A375 (cell line): ENCODE measurements around the gene TRIM4. TPM values are rescaled to one million over a fixed set of nuclear protein-coding genes. Genes with fewer than 3 reads are reported as not detected.

Experiments
- small RNA-seq: library from RNA; depleted of rRNA; stranded (forward); fragments of <200 nt; gene quantifications from one replicate; pipeline ENCODE3, GENCODE V24; 2014
- total RNA-seq: library from RNA; depleted of rRNA; stranded (reverse); fragments of >200 nt; shearing (Covaris generic); gene quantifications from 2 replicates; pipeline ENCODE4 v1.2.3, GENCODE V29; 2014; rRNA removed

Gene TRIM4
- total RNA-seq, result 23.1 and 23.5 TPM in 2 replicates

GRCh38 chr7:99918959-99919813, at the start of gene TRIM4:
Gene TRIM4 (minus strand): TSS chr7:99919530. CDS start chr7:99919401, 129 bp downstream.

GRCh38 chr7:99928994-99929729, 9.8 kb upstream of the TRIM4 start, which contains the start of gene GJC3:
Gene GJC3 (minus strand): TSS chr7:99929620. CDS start chr7:99929620, 0 bp downstream.

DNA sequence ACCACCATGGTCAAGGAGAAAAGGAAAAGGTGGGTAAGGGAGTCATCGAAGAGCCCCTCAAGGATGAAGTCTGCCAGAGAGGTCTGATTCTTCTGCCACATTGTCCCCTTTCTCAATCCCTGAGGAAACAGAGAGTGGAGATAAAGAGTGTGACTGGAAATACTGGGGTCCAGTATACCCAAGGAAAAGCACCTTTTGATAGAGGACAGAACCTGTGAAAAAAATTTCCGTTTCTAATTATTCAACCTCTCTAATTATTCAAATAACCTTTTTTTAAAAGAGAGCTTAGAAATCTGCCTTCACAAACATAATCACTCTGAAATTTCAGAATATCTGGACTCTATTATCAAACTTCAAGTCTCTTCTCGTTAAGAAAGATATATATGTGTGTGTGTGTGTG, 42.4 kb downstream of the TRIM4 start, which contains the start of gene OR2AE1:
Gene OR2AE1 (minus strand): TSS at position 101 of the 400 bp plus-strand sequence. CDS start 0 bp downstream, at position 101.

Small RNAs within 50 kb of the gene (small RNA-seq; reads per million reads assigned to genes)
- not detected for gene AC011904.1
- gene CYP3A52P, result not detected
- gene RF00019, result not detected
- gene RF00561, result not detected

Other genes with a start within 250 kb of the TRIM4 start
- gene CYP3A5, start 239.5 kb downstream of the TRIM4 start, total RNA-seq, result 0.11 and 0.32 TPM in 2 replicates
- not detected in 2 replicates for gene CYP3A7, start 184.3 kb downstream of the TRIM4 start, total RNA-seq
- gene CYP3A4, start 135.3 kb downstream of the TRIM4 start, total RNA-seq, result not detected in 2 replicates
- not detected in 2 replicates for gene CYP3A43, start 91.5 kb downstream of the TRIM4 start, total RNA-seq
- gene OR2AE1, start 42.5 kb downstream of the TRIM4 start, total RNA-seq, result not detected in 2 replicates
- gene GJC3, start 10.1 kb upstream of the TRIM4 start, total RNA-seq, result 0.32 TPM in 1 of 2 replicates, not detected in the other
- 24.6 and 29.4 TPM in 2 replicates for gene AZGP1, start 56.5 kb upstream of the TRIM4 start, total RNA-seq
- 23.1 and 27.5 TPM in 2 replicates for gene ZKSCAN1, start 96.1 kb upstream of the TRIM4 start, total RNA-seq
- gene ZSCAN21, start 130.2 kb upstream of the TRIM4 start, total RNA-seq, result 11.2 and 14.6 TPM in 2 replicates
- 28.2 and 28.8 TPM in 2 replicates for gene ZNF3, start 162.2 kb upstream of the TRIM4 start, total RNA-seq
- 98.4 and 100 TPM in 2 replicates for gene COPS6, start 169.4 kb upstream of the TRIM4 start, total RNA-seq
- gene MCM7, start 181.9 kb upstream of the TRIM4 start, total RNA-seq, result 387 and 408 TPM in 2 replicates
- 22.2 and 36.8 TPM in 2 replicates for gene AP4M1, start 182.1 kb upstream of the TRIM4 start, total RNA-seq
- gene TAF6, start 199.8 kb upstream of the TRIM4 start, total RNA-seq, result 37.5 and 39.6 TPM in 2 replicates
- gene CNPY4, start 200.1 kb upstream of the TRIM4 start, total RNA-seq, result 17.3 and 20.6 TPM in 2 replicates
- gene MBLAC1, start 207.4 kb upstream of the TRIM4 start, total RNA-seq, result 4.8 and 6.3 TPM in 2 replicates
- gene LAMTOR4, start 229.4 kb upstream of the TRIM4 start, total RNA-seq, result 172 and 196 TPM in 2 replicates
- gene TRAPPC14, start 239.2 kb upstream of the TRIM4 start, total RNA-seq, result 17.1 and 26.5 TPM in 2 replicates
- gene GAL3ST4, start 249.1 kb upstream of the TRIM4 start, total RNA-seq, result 1.6 and 2.2 TPM in 2 replicates